Measurements from ENCODE around the gene PRAF2. TPM values are rescaled to one million over a fixed set of nuclear protein-coding genes. Genes with fewer than 3 reads are reported as not detected.

Gene PRAF2
- total RNA-seq, 3 donors from 2014 or later (not counting 1 experiment from before 2014, with no cell fraction given): 18.1 to 24.8 (median 19.9) TPM

DNA sequence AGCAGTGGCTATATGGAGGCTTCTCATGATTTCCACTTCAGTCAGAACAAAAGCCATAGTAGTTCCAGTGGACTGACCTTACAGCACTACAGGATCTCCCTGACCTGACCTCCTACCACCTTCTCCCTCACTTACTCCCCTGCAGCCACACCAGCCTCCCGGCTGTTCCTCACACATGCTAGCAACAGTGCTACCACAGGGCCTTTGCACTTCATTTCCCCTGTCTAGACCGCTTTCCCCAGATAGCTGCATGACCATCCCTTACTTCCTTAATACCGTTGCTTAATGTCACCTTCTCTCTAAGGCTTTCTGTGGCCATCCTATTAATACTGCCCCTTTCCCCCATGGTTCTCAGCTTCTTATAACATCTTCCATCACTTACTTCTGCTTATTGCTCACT lies 36.6 kb upstream of the PRAF2 start:
- TF ChIP-seq, protein P1, sequence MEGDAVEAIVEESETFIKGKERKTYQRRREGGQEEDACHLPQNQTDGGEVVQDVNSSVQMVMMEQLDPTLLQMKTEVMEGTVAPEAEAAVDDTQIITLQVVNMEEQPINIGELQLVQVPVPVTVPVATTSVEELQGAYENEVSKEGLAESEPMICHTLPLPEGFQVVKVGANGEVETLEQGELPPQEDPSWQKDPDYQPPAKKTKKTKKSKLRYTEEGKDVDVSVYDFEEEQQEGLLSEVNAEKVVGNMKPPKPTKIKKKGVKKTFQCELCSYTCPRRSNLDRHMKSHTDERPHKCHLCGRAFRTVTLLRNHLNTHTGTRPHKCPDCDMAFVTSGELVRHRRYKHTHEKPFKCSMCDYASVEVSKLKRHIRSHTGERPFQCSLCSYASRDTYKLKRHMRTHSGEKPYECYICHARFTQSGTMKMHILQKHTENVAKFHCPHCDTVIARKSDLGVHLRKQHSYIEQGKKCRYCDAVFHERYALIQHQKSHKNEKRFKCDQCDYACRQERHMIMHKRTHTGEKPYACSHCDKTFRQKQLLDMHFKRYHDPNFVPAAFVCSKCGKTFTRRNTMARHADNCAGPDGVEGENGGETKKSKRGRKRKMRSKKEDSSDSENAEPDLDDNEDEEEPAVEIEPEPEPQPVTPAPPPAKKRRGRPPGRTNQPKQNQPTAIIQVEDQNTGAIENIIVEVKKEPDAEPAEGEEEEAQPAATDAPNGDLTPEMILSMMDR (IDR thresholded peaks at IDR 0.05): no peak
- Histone ChIP-seq H3K27ac (ENCODE audit: low read length) (no peak overlapping the region), H3K36me3 (ENCODE audit: control insufficient read depth, insufficient read depth, low read length) (peaks cover 29% of the 10 kb centered on the region), H3K4me1 (ENCODE audit: control insufficient read depth, insufficient read depth, low read length) (no peaks in the 10 kb centered on the region), H3K4me3 (ENCODE audit: low read length) (no peak overlapping the region), H3K9me3 (ENCODE audit: control insufficient read depth, insufficient read depth, low read length) (no peaks in the 10 kb centered on the region), H3K27me3 (ENCODE audit: control insufficient read depth, insufficient read depth, low read length) (no peaks in the 10 kb centered on the region)
- Mint-ChIP-seq H3K4me3 (no peak overlapping the region), H3K4me1 (no peaks in the 10 kb centered on the region), H3K27me3 (ENCODE audit: low read depth in 2 of 2) (no peaks in the 10 kb centered on the region), H3K9me3 (no peaks in the 10 kb centered on the region), H3K36me3 (no peaks in the 10 kb centered on the region), H3K27ac (no peak overlapping the region)
- 92% methylated on average over 3 of the region's 3 CpGs for WGBS (ENCODE audit: insufficient coverage)
- intact Hi-C loops (cut with micrococcal nuclease): no loop called here
- ATAC-seq: no peak
- DNase-seq: no peak

DNA sequence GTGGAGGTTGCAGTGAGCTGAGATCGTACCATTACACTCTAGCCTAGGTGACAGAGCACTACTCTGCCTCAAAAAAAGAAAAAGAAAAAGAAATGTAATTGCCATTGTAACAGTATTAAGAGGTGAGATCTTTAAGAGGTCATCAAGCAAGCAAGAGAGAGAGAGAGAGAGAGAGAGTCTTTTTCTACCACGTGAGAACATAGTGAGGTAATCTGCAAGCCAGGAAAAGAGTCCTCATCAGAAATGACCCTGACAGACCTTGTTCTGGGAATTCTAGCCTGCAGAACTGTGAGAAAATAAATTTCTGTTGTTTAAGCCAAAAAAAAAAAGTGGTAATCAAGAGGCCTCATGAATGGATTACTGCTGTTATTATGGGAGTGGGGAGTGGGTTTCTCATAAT lies 34.8 kb upstream of the PRAF2 start:
- H3K27ac ChIP-seq (ENCODE audit: low read length): no peak overlapping the region
- H3K27me3 ChIP-seq (ENCODE audit: control insufficient read depth, insufficient read depth, low read length): no peaks in the 10 kb centered on the region
- H3K4me1 Mint-ChIP-seq: no peaks in the 10 kb centered on the region
- H3K36me3 ChIP-seq (ENCODE audit: control insufficient read depth, insufficient read depth, low read length): peaks cover 22% of the 10 kb centered on the region
- no peak overlapping the region for H3K4me3 Mint-ChIP-seq
- no peak for DNase-seq
- no peak overlapping the region for H3K4me3 ChIP-seq (ENCODE audit: low read length)
- no peak overlapping the region for H3K27ac Mint-ChIP-seq
- 65% methylated on average over 2 of the region's 2 CpGs for WGBS (ENCODE audit: insufficient coverage)
- no peak for ATAC-seq
- no peaks in the 10 kb centered on the region for H3K4me1 ChIP-seq (ENCODE audit: control insufficient read depth, insufficient read depth, low read length)
- TF ChIP-seq, protein P1 (IDR thresholded peaks at IDR 0.05): no peak
- H3K27me3 Mint-ChIP-seq (ENCODE audit: low read depth in 2 of 2): no peaks in the 10 kb centered on the region
- H3K36me3 Mint-ChIP-seq: no peaks in the 10 kb centered on the region
- intact Hi-C loops (cut with micrococcal nuclease): no loop called here
- no peaks in the 10 kb centered on the region for H3K9me3 Mint-ChIP-seq
- H3K9me3 ChIP-seq (ENCODE audit: control insufficient read depth, insufficient read depth, low read length): no peaks in the 10 kb centered on the region

DNA sequence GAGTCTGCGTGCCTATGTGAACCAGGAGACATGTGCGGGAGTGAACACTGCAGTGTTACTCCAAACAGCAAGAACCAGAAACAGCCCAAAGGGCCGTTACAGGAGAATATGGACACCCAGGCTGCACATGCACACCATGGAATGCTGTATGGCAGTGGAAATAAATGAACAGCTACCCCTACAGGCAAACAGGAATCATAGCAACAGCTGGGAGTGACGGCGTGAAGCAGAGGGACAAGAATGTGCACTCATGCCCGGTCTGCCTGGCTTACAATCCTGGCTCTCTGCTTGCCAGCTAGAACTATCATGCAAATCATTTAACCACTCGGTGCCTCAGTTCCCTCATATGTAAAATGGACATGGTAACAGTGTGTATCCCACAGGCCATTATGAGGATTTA lies 33.1 kb upstream of the PRAF2 start:
- 71% methylated on average over 3 of the region's 7 CpGs for WGBS (ENCODE audit: insufficient coverage)
- Histone ChIP-seq H3K36me3 (ENCODE audit: control insufficient read depth, insufficient read depth, low read length) (peaks cover 8% of the 10 kb centered on the region), H3K9me3 (ENCODE audit: control insufficient read depth, insufficient read depth, low read length) (no peaks in the 10 kb centered on the region), H3K27me3 (ENCODE audit: control insufficient read depth, insufficient read depth, low read length) (no peaks in the 10 kb centered on the region), H3K4me3 (ENCODE audit: low read length) (no peak overlapping the region), H3K4me1 (ENCODE audit: control insufficient read depth, insufficient read depth, low read length) (no peaks in the 10 kb centered on the region), H3K27ac (ENCODE audit: low read length) (no peak overlapping the region)
- H3K36me3 Mint-ChIP-seq: no peaks in the 10 kb centered on the region
- H3K4me3 Mint-ChIP-seq: no peak overlapping the region
- H3K27me3 Mint-ChIP-seq (ENCODE audit: low read depth in 2 of 2): no peaks in the 10 kb centered on the region
- H3K27ac Mint-ChIP-seq: no peak overlapping the region
- intact Hi-C loops (cut with micrococcal nuclease): no loop called here
- H3K9me3 Mint-ChIP-seq: no peaks in the 10 kb centered on the region
- no peaks in the 10 kb centered on the region for H3K4me1 Mint-ChIP-seq
- TF ChIP-seq, protein P1 (IDR thresholded peaks at IDR 0.05): no peak
- ATAC-seq (peak in 1 of 3 donors; percentile 42), DNase-seq (peak in 1 of 2 donors; percentile 36)

DNA sequence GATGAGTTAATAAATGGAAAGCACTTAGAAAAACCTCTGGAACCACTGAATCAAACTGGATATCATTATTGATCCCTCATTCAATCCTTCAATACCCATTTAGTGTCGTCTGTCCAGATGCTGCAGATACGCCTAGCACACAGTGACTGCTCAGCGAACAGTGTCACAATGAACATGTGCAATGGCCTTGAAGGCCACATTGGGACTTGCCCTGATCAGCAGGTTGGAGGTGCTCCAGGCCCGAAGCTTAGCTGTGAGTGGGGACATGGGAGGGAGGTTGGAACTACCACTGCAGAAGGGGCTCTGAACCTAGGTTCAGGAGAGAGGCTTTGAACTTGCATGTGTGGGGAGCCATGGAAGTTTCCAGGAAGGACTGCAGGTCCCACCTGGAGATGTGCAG lies 32.5 kb upstream of the PRAF2 start:
- Mint-ChIP-seq H3K9me3 (no peaks in the 10 kb centered on the region), H3K27ac (no peak overlapping the region), H3K36me3 (no peaks in the 10 kb centered on the region), H3K4me1 (peaks cover 0 to 5% of the 10 kb centered on the region in 2 donors), H3K27me3 (ENCODE audit: low read depth in 2 of 2) (no peaks in the 10 kb centered on the region), H3K4me3 (no peak overlapping the region)
- Histone ChIP-seq H3K27me3 (ENCODE audit: control insufficient read depth, insufficient read depth, low read length) (no peaks in the 10 kb centered on the region), H3K4me3 (ENCODE audit: low read length) (no peak overlapping the region), H3K27ac (ENCODE audit: low read length) (no peak overlapping the region), H3K4me1 (ENCODE audit: control insufficient read depth, insufficient read depth, low read length) (peaks cover 6% of the 10 kb centered on the region), H3K36me3 (ENCODE audit: control insufficient read depth, insufficient read depth, low read length) (peaks cover 4% of the 10 kb centered on the region), H3K9me3 (ENCODE audit: control insufficient read depth, insufficient read depth, low read length) (no peaks in the 10 kb centered on the region)
- TF ChIP-seq, protein P1 (IDR thresholded peaks at IDR 0.05): no peak
- 97% methylated on average over 4 of the region's 4 CpGs for WGBS (ENCODE audit: insufficient coverage)
- intact Hi-C loops (cut with micrococcal nuclease): no loop called here
- no peak for ATAC-seq
- no peak for DNase-seq

Data from natural killer cell (primary cell).